ENCODE measurements around the gene ATXN7.

The ATXN7 gene

DNA sequence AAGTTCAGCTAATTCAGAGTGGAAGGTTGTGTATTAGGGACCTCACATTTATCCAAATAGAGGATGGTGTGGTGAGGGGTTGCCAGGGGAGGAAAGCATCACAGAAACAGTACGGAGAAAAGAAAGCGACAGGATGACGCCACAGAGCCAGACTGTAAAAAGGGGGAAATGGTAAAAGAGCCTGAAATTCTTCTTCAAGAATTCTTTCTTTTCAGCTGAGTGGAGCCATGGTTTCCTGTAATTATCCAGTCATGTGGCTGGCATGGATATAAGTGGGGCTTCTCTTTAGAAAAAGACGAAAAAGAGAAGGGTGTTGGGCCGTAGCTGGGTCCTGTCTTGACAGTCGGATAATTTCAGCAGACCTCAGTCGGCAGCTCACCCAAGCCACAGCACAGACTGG, 184.1 kb downstream of the ATXN7 start:
- Histone ChIP-seq H3K27ac (ENCODE audit: low read depth, low read length) (no peak overlapping the region), H3K27me3 (ENCODE audit: insufficient read depth, low read length) (no peaks in the 10 kb centered on the region), H3K4me1 (ENCODE audit: control insufficient read depth, insufficient read depth, low read length, unreplicated experiment) (peaks cover 6% of the 10 kb centered on the region), H3K79me2 (ENCODE audit: control insufficient read depth, insufficient read depth, low read length, unreplicated experiment) (no peaks in the 10 kb centered on the region), H3K4me3 (ENCODE audit: low read depth, low read length) (no peak overlapping the region), H2AFZ (ENCODE audit: low read length, unreplicated experiment) (no peak overlapping the region), H3K36me3 (ENCODE audit: insufficient read depth, low read length) (no peaks in the 10 kb centered on the region)

- H3K27ac ChIP-seq (ENCODE audit: low read depth, low read length) = no peak overlapping the region
- H3K27me3 ChIP-seq (ENCODE audit: insufficient read depth, low read length) = no peaks in the 10 kb centered on the region
- peaks cover 6% of the 10 kb centered on the region for H3K4me1 ChIP-seq (ENCODE audit: control insufficient read depth, insufficient read depth, low read length, unreplicated experiment)
- H3K79me2 ChIP-seq (ENCODE audit: control insufficient read depth, insufficient read depth, low read length, unreplicated experiment) = no peaks in the 10 kb centered on the region
- no peak overlapping the region for H2AFZ ChIP-seq (ENCODE audit: low read length, unreplicated experiment)
- no peaks in the 10 kb centered on the region for H3K36me3 ChIP-seq (ENCODE audit: insufficient read depth, low read length)
- H3K4me3 ChIP-seq (ENCODE audit: low read depth, low read length) = no peak overlapping the region
These were observed 185.0 kb downstream of the ATXN7 start for GRCh38 chr3:64048631-64049061.

GRCh38 chr3:64049136-64049535, 185.5 kb downstream of the ATXN7 start:
- H3K79me2 ChIP-seq (ENCODE audit: control insufficient read depth, insufficient read depth, low read length, unreplicated experiment) = no peaks in the 10 kb centered on the region
- H3K27ac ChIP-seq (ENCODE audit: low read depth, low read length) = no peak overlapping the region
- H3K4me3 ChIP-seq (ENCODE audit: low read depth, low read length) = no peak overlapping the region
- H3K4me1 ChIP-seq (ENCODE audit: control insufficient read depth, insufficient read depth, low read length, unreplicated experiment) = peaks cover 6% of the 10 kb centered on the region
- H3K27me3 ChIP-seq (ENCODE audit: insufficient read depth, low read length) = no peaks in the 10 kb centered on the region
- H3K36me3 ChIP-seq (ENCODE audit: insufficient read depth, low read length) = no peaks in the 10 kb centered on the region
- H2AFZ ChIP-seq (ENCODE audit: low read length, unreplicated experiment) = no peak overlapping the region

DNA sequence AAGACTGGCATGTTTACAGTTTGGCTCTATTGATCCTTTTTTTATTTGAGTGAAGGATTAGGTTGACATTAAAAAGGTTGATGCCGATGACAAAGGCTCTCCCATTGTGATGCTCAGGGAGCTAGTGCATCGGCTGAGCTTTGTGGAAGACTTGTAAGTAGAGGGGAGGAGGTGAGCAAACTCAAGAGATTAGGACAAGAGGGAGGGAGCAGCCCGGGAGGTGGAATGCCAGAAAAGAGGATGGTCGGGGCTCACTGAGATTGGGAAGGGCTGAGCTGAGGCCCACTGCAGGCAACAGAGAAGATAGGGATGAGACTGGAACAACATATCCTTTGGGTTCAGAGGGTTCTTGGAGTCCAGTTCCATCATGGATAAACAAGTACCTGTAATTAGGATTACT, 186.2 kb downstream of the ATXN7 start:
- no peak overlapping the region for H3K4me3 ChIP-seq (ENCODE audit: low read depth, low read length)
- no peak overlapping the region for H2AFZ ChIP-seq (ENCODE audit: low read length, unreplicated experiment)
- no peak overlapping the region for H3K27ac ChIP-seq (ENCODE audit: low read depth, low read length)
- H3K27me3 ChIP-seq (ENCODE audit: insufficient read depth, low read length) = no peaks in the 10 kb centered on the region
- no peaks in the 10 kb centered on the region for H3K79me2 ChIP-seq (ENCODE audit: control insufficient read depth, insufficient read depth, low read length, unreplicated experiment)
- H3K36me3 ChIP-seq (ENCODE audit: insufficient read depth, low read length) = no peaks in the 10 kb centered on the region
- peaks cover 6% of the 10 kb centered on the region for H3K4me1 ChIP-seq (ENCODE audit: control insufficient read depth, insufficient read depth, low read length, unreplicated experiment)

Measured in ACC112 (cell line).